A673 (cell line): Measurements from ENCODE around the gene SDCCAG8. TPM values are rescaled to one million over a fixed set of nuclear protein-coding genes. Genes with fewer than 3 reads are reported as not detected.

Experiments used
- BruUV-seq: library from RNA; stranded (reverse); fragments of 400-500 nt; replicated peaks from 2 replicates; lab custom pipeline; 2021; lab: Mats Ljungman, UMichigan
- CTCF ChIA-PET: fragments of 300-600 bp; sonication (Branson Sonifier 250); formaldehyde crosslinking; loops from one replicate; lab custom pipeline; 2022; ENCODE audit warnings: antibody characterized with exemption; lab: Charles Lee
- POLR2A ChIA-PET: fragments of 300-600 bp; sonication (Branson Sonifier 250); formaldehyde crosslinking; loops from one replicate; lab custom pipeline; 2022; ENCODE audit warnings: antibody characterized with exemption; ENCODE audit not compliant: low non-redundant PET; lab: Charles Lee
- DNase-seq: peaks from one replicate; pipeline ENCODE4 v3.0.0-alpha.2; 2015; ENCODE audit warnings: low spot score
- H3K27ac ChIP-seq: fragments of 200-600 bp; sonication (generic); 2 replicates; pipeline ENCODE4 v1.5.1; 2016; ENCODE audit warnings: mixed run types, low read depth, mild to moderate bottlenecking, mixed read lengths, antibody characterized with exemption, low read length; ENCODE audit not compliant: poor library complexity, severe bottlenecking
- H3K27me3 ChIP-seq: fragments of 200-600 bp; sonication (generic); replicated peaks from 2 replicates; pipeline ENCODE4 v1.6.1; 2017; ENCODE audit warnings: mixed run types, low read depth, mild to moderate bottlenecking, mixed read lengths, antibody characterized with exemption, low read length; ENCODE audit not compliant: insufficient read depth, poor library complexity
- H3K36me3 ChIP-seq: fragments of 200-600 bp; sonication (generic); 2 replicates; pipeline ENCODE4 v1.6.1; 2016; ENCODE audit warnings: mixed run types, mild to moderate bottlenecking, mixed read lengths, antibody characterized with exemption, low read length; ENCODE audit not compliant: insufficient read depth, poor library complexity, severe bottlenecking
- H3K4me1 ChIP-seq: fragments of 200-600 bp; sonication (generic); 2 replicates; pipeline ENCODE4 v1.6.1; 2017; ENCODE audit warnings: mixed run types, mild to moderate bottlenecking, mixed read lengths, antibody characterized with exemption, low read length; ENCODE audit not compliant: insufficient read depth, poor library complexity, severe bottlenecking
- H3K4me3 ChIP-seq: fragments of 200-600 bp; sonication (generic); 2 replicates; pipeline ENCODE4 v1.5.1; 2016; ENCODE audit warnings: low read depth, mixed run types, mild to moderate bottlenecking, mixed read lengths, low read length; ENCODE audit not compliant: poor library complexity, severe bottlenecking
- H3K9me3 ChIP-seq: fragments of 200-600 bp; sonication (generic); 2 replicates; pipeline ENCODE4 v1.6.1; 2016; ENCODE audit warnings: mixed run types, low read depth, mild to moderate bottlenecking, mixed read lengths, antibody characterized with exemption, low read length; ENCODE audit not compliant: poor library complexity, severe bottlenecking
- CTCF ChIP-seq: fragments of 300-800, 200-600 bp; sonication (generic); conservative IDR thresholded peaks from 2 replicates; pipeline ENCODE4 v1.5.1; 2017; ENCODE audit warnings: low read depth, mild to moderate bottlenecking, antibody characterized with exemption, low read length, moderate library complexity, mixed read lengths
- EZH2 ChIP-seq: fragments of 200-600 bp; sonication (generic); IDR thresholded peaks from 2 replicates; pipeline ENCODE4 v1.6.1; 2017; ENCODE audit warnings: borderline replicate concordance, low read depth, mild to moderate bottlenecking, mixed read lengths, antibody characterized with exemption, low read length; ENCODE audit not compliant: poor library complexity, severe bottlenecking
- intact Hi-C: fragments of 100-400 bp; cut with micrococcal nuclease; formaldehyde crosslinking; loops from one replicate; pipeline ENCODE4 v1.10.0; 2022; ENCODE audit not compliant: unreplicated experiment
- total RNA-seq: library from RNA; stranded (reverse); gene quantifications from 2 replicates; pipeline ENCODE4 v1.2.3, GENCODE V29; 2021

SDCCAG8 gene
- total RNA-seq, 1 experiment from 2014 or later = 9.1 TPM

- BruUV-seq = no TSS peak
- Histone ChIP-seq H3K4me3 (no peak overlapping the region), H3K9me3 (no peaks in the 10 kb centered on the region), H3K27me3 (no peaks in the 10 kb centered on the region), H3K36me3 (no peaks in the 10 kb centered on the region), H3K4me1 (peaks cover 3% of the 10 kb centered on the region), H3K27ac (no peak overlapping the region)
- TF ChIP-seq CTCF (no peak), EZH2 (no peak)
- ChIA-PET POLR2A (no interaction called here), CTCF (no interaction called here)
- intact Hi-C loops = no loop called here
- no peak for DNase-seq
These were observed 95.5 kb downstream of the SDCCAG8 start for GRCh38 chr1:243351337-243351736.

GRCh38 chr1:243354511-243355153, 98.8 kb downstream of the SDCCAG8 start:
- ChIA-PET CTCF (no interaction called here), POLR2A (no interaction called here)
- intact Hi-C loops = no loop called here
- Histone ChIP-seq H3K27ac (no peak overlapping the region), H3K27me3 (no peaks in the 10 kb centered on the region), H3K9me3 (no peaks in the 10 kb centered on the region), H3K4me3 (no peak overlapping the region), H3K36me3 (no peaks in the 10 kb centered on the region), H3K4me1 (peaks cover 3% of the 10 kb centered on the region)
- no TSS peak for BruUV-seq
- no peak for TF ChIP-seq CTCF
- TF ChIP-seq EZH2 = no peak
- DNase-seq = no peak

- no peak for DNase-seq
- H3K9me3 ChIP-seq = no peaks in the 10 kb centered on the region
- intact Hi-C loops = no loop called here
- ChIA-PET CTCF (no interaction called here), POLR2A (no interaction called here)
- no peak overlapping the region for H3K27ac ChIP-seq
- no TSS peak for BruUV-seq
- H3K27me3 ChIP-seq = no peaks in the 10 kb centered on the region
- no peak overlapping the region for H3K4me3 ChIP-seq
- no peaks in the 10 kb centered on the region for H3K36me3 ChIP-seq
- no peaks in the 10 kb centered on the region for H3K4me1 ChIP-seq
- no peak for TF ChIP-seq CTCF
- no peak for TF ChIP-seq EZH2
These were observed 108.0 kb downstream of the SDCCAG8 start for GRCh38 chr1:243363832-243364231.
